HepG2 (cell line): Measurements from ENCODE around the gene CCDC91.

Source experiments
- HDAC1 ChIP-seq: sonication (generic); formaldehyde crosslinking; IDR thresholded peaks from 2 replicates; pipeline ENCODE4 v1.5.1; 2020; ENCODE audit warnings: mild to moderate bottlenecking, missing genetic modification reagents
- MIER3 ChIP-seq: IDR thresholded peaks from 2 replicates; pipeline ENCODE4 v1.6.1; 2016; ENCODE audit warnings: missing compliant biosample characterization, borderline replicate concordance
- NFE2 ChIP-seq: sonication (generic); formaldehyde crosslinking; IDR thresholded peaks from 2 replicates; pipeline ENCODE4 v1.4.0; 2020; ENCODE audit warnings: missing genetic modification reagents
- POLR2A ChIP-seq, 2 experiments: IDR thresholded peaks; 2 replicates each; pipeline ENCODE4 v1.6.1; 2011; ENCODE audit warnings: low read depth in 2 of 2, low read length in 2 of 2, mild to moderate bottlenecking in 1 of 2, moderate library complexity in 1 of 2; ENCODE audit not compliant: insufficient read depth in 1 of 2
- SMC3 ChIP-seq: IDR thresholded peaks from 2 replicates; pipeline ENCODE4 v1.6.1; 2011; ENCODE audit warnings: low read length, improper control_type of control experiment
- YY1 ChIP-seq: IDR thresholded peaks from 2 replicates; pipeline ENCODE4 v1.6.1; 2011; ENCODE audit warnings: low read length, low read depth, moderate library complexity, mild to moderate bottlenecking; ENCODE audit not compliant: insufficient read depth, insufficient replicate concordance
- ZNF512 ChIP-seq: sonication (generic); formaldehyde crosslinking; IDR thresholded peaks from 2 replicates; pipeline ENCODE4 v1.4.0; 2020; ENCODE audit warnings: mild to moderate bottlenecking, missing genetic modification reagents
- ZNF574 ChIP-seq: sonication (generic); formaldehyde crosslinking; IDR thresholded peaks from 2 replicates; pipeline ENCODE4 v1.4.0; 2020; ENCODE audit warnings: missing genetic modification reagents

- TF ChIP-seq MIER3 = no peak
- no peak for TF ChIP-seq ZNF574
- no peak for TF ChIP-seq POLR2A (IDR thresholded peaks at IDR 0.05; ENCODE audit: insufficient read depth in 1 of 2, low read depth in 2 of 2, low read length in 2 of 2)
- no peak for TF ChIP-seq ZNF512
- no peak for TF ChIP-seq YY1
- no peak for TF ChIP-seq NFE2 (CRISPR knock-in tag)
- no peak for TF ChIP-seq HDAC1
- no peak for TF ChIP-seq SMC3
Measured at GRCh38 chr12:28242496-28243309, 52.4 kb downstream of the CCDC91 start.
